HG03354 (cell line): ENCODE measurements around the gene FAAH.

ENCODE experiments used
- ATAC-seq: cut with Tn5 transposase; IDR thresholded peaks from one replicate; pipeline ENCODE4 v1.9.1; 2021; ENCODE audit warnings: mild to moderate bottlenecking; ENCODE audit not compliant: unreplicated experiment, poor library complexity, severe bottlenecking

The FAAH gene

GRCh38 chr1:46399307-46399706 lies 5.2 kb downstream of the FAAH start:
- ATAC-seq, result no peak

GRCh38 chr1:46400421-46400820 lies 6.3 kb downstream of the FAAH start:
- ATAC-seq, result no peak

- no peak for ATAC-seq
Measured at GRCh38 chr1:46401154-46401913, 7.2 kb downstream of the FAAH start.

GRCh38 chr1:46401964-46402626 lies 8.0 kb downstream of the FAAH start:
- ATAC-seq, result no peak

- no peak for ATAC-seq
Measured at GRCh38 chr1:46403916-46404315, 9.8 kb downstream of the FAAH start.

GRCh38 chr1:46404482-46405196 lies 10.5 kb downstream of the FAAH start:
- no peak for ATAC-seq

- ATAC-seq, result no peak
Measured at GRCh38 chr1:46405197-46405555, 11.1 kb downstream of the FAAH start.

GRCh38 chr1:46405724-46406123 lies 11.6 kb downstream of the FAAH start:
- ATAC-seq, result no peak

GRCh38 chr1:46406881-46407608 lies 12.9 kb downstream of the FAAH start:
- ATAC-seq, result no peak

GRCh38 chr1:46407636-46408035 lies 13.5 kb downstream of the FAAH start:
- ATAC-seq, result no peak

GRCh38 chr1:46408356-46409062 lies 14.4 kb downstream of the FAAH start:
- no peak for ATAC-seq

- no peak for ATAC-seq
Measured at GRCh38 chr1:46409063-46409372, 14.9 kb downstream of the FAAH start.

- ATAC-seq, result no peak
Measured at GRCh38 chr1:46410156-46411009, 16.3 kb downstream of the FAAH start.

GRCh38 chr1:46411010-46411405 lies 16.9 kb downstream of the FAAH start:
- no peak for ATAC-seq

- no peak for ATAC-seq
Measured at GRCh38 chr1:46411601-46412341, 17.7 kb downstream of the FAAH start.

GRCh38 chr1:46412893-46413595 lies 18.9 kb downstream of the FAAH start:
- no peak for ATAC-seq

GRCh38 chr1:46413596-46413985 lies 19.5 kb downstream of the FAAH start:
- ATAC-seq, result no peak

- ATAC-seq, result no peak
Measured at GRCh38 chr1:46415514-46415913, 21.4 kb downstream of the FAAH start.
